GM12891 (cell line): ENCODE measurements around the gene PSMD1.

Experiments used
- POLR2A ChIP-seq: IDR thresholded peaks from 2 replicates; pipeline ENCODE4 v1.6.1; 2011; ENCODE audit warnings: low read depth, low read length, control low read depth
- POLR2AphosphoS5 ChIP-seq: IDR thresholded peaks from 2 replicates; pipeline ENCODE4 v1.6.1; 2011; ENCODE audit warnings: low read depth, low read length, control low read depth
- POU2F2 ChIP-seq: IDR thresholded peaks from 2 replicates; pipeline ENCODE4 v1.6.1; 2011; ENCODE audit warnings: low read depth, mild to moderate bottlenecking, control low read depth, low read length, moderate library complexity
- SPI1 ChIP-seq: IDR thresholded peaks from 2 replicates; pipeline ENCODE4 v1.6.1; 2011; ENCODE audit warnings: low read depth, low read length, control low read depth
- TAF1 ChIP-seq: IDR thresholded peaks from 2 replicates; pipeline ENCODE4 v1.6.1; 2011; ENCODE audit warnings: low read depth, low read length, control low read depth

GRCh38 chr2:231123362-231123898 is 66.8 kb downstream of the PSMD1 start:
- TF ChIP-seq POLR2A, result no peak
- TF ChIP-seq POLR2AphosphoS5, result no peak
- TF ChIP-seq TAF1, result no peak
- peak; percentile 85 for TF ChIP-seq SPI1
- no peak for TF ChIP-seq POU2F2
